ENCODE results near the gene ZNF561. TPM values are rescaled to one million over a fixed set of nuclear protein-coding genes. Genes with fewer than 3 reads are reported as not detected.

ZNF561 gene
- total and polyA plus RNA-seq, 10 of the 15 experiments (the other 5 are each of a cell fraction or from before 2014, with no cell fraction given), result 12.8 to 38.2 (median 22.2) TPM

DNA sequence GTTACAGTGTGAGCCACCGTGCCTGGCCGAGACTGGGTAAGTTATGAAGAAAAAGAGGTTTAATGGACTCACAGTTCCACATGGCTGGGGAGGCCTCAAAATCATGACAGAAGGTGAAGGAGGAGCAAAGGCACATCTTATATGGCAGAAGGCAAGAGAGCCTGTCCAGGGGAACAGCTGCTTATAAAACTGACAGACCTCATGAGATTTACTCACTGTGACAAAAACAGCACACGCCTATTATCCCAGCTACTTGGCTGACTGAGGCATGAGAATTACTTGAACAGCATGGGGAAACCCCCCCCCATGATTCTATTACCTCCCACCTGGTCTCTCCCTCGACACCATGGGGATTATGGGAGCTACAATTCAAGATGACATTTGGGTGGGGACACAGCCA, 23.4 kb upstream of the ZNF561 start (continued):
- TF ChIP-seq CEBPB (IDR thresholded peaks at IDR 0.05; ENCODE audit: borderline replicate concordance in 1 of 2, low read depth in 2 of 2, low read length in 2 of 2), result no peak
- no peak for TF ChIP-seq MTA2 (IDR thresholded peaks at IDR 0.05; ENCODE audit: low read depth)
- TF ChIP-seq E2F4 (IDR thresholded peaks at IDR 0.05; ENCODE audit: low read depth, low read length), result no peak
- no peak for TF ChIP-seq CTCF (IDR thresholded peaks at IDR 0.05 in 2 of 3, conservative IDR thresholded peaks at IDR 0.05 in 1 of 3; ENCODE audit: control insufficient read depth in 2 of 3, extremely low read depth in 1 of 3, insufficient read depth in 1 of 3, low read depth in 3 of 3, low read length in 3 of 3)

- Histone ChIP-seq H3K27me3 (replicated peaks in 1 of 2; ENCODE audit: control insufficient read depth in 2 of 2, insufficient read depth in 2 of 2, low read length in 1 of 2) (no peaks in the 10 kb centered on the region), H3K4me3 (no peak overlapping the region), H3K79me2 (ENCODE audit: control insufficient read depth, insufficient read depth, low read length) (no peaks in the 10 kb centered on the region), H3K27ac (ENCODE audit: control insufficient read depth, insufficient read depth) (no peak overlapping the region), H2AFZ (ENCODE audit: control insufficient read depth, low read depth, low read length) (no peak overlapping the region), H3K9me3 (replicated peaks; ENCODE audit: control insufficient read depth, insufficient read depth, low read length) (no peaks in the 10 kb centered on the region; the same call in 1 of the 3 replicates), H3K9ac (ENCODE audit: control insufficient read depth, insufficient read depth, low read length) (no peak overlapping the region), H3K4me2 (ENCODE audit: control insufficient read depth, insufficient read depth) (no peak overlapping the region), H3K4me1 (ENCODE audit: control insufficient read depth, insufficient read depth, low read length) (no peaks in the 10 kb centered on the region), H4K20me1 (ENCODE audit: control insufficient read depth, insufficient read depth) (no peaks in the 10 kb centered on the region), H3K36me3 (ENCODE audit: control insufficient read depth in 2 of 2, insufficient read depth in 2 of 2, low read length in 1 of 2) (no peaks in the 10 kb centered on the region)
- in situ Hi-C loops (cut with MboI) (no loop called here), intact Hi-C loops (cut with micrococcal nuclease; ENCODE audit: unreplicated experiment) (no loop called here)
- 90% methylated on average over 6 of the region's 6 CpGs for WGBS (ENCODE audit: insufficient coverage, insufficient replicate concordance, low lambda C conversion rate, missing lambda C conversion rate)
- TF ChIP-seq SREBF2 (IDR thresholded peaks at IDR 0.05; ENCODE audit: low read length), result no peak
- TF ChIP-seq CBX5 (IDR thresholded peaks at IDR 0.05; ENCODE audit: low read depth), result peak; percentile 32; the same call in 1 of the 2 replicates
- FAIRE-seq (no peak), ATAC-seq (no peak), DNase-seq (ENCODE audit: low read depth, low spot score) (no peak)
- SMC1A ChIA-PET (ENCODE audit: uncharacterized antibody, unreplicated experiment), result no interaction called here
- CTCF ChIA-PET, result no interaction called here
- BruUV-seq (replicated peaks), result no TSS peak
- RAD21 ChIA-PET (ENCODE audit: unreplicated experiment), result no interaction called here
- POLR2A ChIA-PET, result no interaction called here
These were observed 20.8 kb upstream of the ZNF561 start for GRCh38 chr19:9641810-9642209.

All from GM12878 (cell line).